ENCODE measurements around the gene GABRG3.

GABRG3 gene

DNA sequence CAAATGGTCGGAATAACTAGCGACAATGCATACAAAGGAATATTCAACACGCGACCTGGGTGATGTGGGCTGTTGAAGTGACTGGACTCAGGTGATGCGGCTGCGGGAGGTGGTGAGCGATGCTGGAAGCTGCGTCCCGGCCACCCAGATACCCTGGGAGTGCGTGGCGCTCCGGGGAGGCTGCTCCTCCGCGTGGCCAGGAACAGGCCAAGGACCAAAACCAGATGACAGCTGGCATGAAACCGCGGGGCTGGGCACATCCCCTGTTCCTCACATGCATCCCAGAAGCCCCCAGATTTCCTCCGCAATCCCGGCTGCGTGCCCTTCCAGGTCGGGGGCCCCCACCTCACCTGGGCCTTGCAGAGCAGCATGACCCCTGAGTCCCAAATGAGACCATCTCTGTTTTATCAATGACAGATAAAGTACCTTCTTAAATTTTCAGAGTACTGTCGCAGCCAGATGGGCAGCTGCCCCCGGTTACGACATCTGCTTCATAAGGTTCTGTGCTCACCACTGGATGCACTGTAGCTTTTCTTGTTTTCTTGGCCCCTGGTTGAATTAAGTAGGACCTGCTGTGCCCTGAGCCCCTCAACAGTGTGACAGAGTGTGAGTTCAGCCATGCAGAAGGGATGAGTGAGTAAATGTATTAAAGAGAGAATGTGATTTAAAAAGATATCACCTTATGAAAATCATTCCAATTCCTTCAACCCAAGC lies 278.2 kb downstream of the GABRG3 start:
- DNase-seq (ENCODE audit: low read depth) = no peak

DNA sequence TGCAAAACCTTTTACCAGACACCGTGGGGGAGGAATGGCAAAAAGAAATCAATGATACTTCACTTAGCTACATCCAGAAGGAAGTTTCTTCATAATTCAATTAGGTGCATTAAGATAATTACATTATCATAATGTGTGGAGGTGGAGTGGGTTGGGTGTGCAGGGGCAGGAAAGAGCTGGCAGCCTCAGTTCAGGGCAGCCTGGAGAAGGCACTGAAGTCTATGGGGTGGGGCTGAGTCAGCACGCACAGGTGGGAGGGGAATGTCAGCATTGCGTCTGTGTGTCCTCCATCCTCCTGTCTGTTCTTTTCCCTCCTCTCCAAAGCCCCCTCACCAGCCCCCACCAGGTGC lies 278.8 kb downstream of the GABRG3 start:
- no peak for DNase-seq (ENCODE audit: low read depth)

DNA sequence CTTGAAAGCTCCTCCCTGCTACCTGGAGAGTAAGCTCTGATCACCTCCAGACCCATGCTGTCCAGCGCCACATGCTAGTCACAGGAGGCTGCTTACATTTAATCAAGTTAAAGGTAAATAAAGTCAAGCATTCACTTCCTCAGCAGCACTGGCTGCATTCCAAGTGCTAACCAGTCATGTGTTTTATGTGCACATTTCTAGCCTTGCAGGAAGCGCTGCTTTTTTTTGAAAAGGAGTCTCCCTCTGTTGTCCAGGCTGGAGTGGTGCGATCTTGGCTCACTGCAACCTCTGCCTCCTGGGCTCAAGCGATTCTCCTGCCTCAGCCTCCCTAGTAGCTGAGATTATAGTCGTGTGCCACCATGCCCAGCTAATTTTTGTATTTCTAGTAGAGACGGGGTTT lies 279.2 kb downstream of the GABRG3 start:
- no peak for DNase-seq (ENCODE audit: low read depth)

DNA sequence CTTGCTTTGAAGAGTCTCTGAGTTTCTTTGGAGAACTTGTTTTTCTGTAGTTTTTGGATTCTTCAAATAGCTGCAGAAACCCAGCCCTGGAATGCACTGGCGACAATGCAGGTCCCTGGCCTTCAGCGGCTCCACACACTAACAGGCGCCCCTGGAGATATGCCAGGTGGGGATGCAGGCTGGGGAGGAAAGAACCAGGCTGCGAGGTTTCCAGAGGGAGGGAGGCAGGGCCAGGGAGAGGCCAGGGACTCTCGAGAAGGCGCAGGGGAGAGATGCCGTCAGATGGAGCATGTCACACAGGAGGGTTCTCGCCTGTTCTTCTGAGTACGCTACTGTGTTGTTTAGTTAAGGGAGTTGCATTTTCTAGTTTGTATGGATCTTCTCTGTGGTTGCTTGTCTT lies 283.1 kb downstream of the GABRG3 start:
- no peak for DNase-seq (ENCODE audit: low read depth)

DNA sequence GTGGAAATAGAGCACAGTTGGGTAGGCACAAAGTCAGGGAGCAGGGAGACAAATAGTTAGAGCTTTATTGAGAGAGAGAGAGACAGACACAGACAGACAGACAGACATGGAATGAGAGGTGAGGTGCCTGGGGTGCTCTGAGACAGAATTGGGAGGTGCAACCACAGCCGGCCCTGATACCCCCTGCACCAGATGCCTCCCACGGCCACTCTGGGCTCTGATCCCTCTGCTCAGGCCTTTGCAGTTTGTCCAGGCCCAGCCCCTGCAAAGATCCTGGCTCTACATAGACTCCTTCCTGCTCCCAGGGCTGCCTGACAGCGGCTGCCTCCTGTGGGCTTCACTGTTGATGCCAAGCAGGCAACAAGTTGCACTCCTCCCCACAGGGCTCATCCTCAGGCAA lies 283.8 kb downstream of the GABRG3 start:
- no peak for DNase-seq (ENCODE audit: low read depth)

DNA sequence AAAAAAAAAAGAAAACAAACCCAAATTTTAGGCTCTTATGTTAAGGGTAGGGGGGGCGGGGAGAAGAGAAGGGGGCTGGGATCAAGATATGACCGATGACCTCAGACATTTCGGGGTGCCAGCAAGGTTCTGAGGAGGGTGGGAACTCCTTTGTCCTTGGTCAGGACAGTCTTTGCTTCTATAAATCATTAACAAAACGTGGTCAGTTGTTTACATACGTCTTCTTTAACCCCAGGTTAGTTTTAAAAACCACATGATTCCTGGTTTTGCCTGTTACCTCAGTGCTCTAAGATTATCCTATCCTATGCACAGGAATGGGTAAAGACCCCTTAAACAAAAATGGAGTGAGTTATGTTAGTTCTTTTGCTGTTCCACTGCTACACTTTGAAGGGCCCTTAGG lies 285.5 kb downstream of the GABRG3 start:
- no peak for DNase-seq (ENCODE audit: low read depth)

DNA sequence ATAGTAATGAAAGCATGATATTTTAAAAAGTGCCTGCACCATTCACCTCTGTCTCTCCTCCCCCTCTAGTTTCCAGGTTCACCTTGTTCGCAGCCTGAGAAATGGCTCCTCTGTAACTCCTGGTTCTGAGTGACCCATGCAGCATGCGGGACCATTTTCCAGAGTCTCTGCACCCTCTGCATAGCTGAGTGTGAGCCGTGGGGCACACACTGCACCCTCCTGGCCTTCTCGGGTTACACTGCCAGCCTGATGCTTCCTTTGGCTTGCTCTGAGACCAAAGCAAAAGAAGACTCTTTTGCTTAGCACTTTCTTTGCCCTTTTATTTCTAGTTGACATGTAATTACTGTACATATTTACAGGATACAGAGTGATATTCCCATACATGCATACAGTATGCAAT lies 287.3 kb downstream of the GABRG3 start:
- DNase-seq (ENCODE audit: low read depth) = no peak

DNA sequence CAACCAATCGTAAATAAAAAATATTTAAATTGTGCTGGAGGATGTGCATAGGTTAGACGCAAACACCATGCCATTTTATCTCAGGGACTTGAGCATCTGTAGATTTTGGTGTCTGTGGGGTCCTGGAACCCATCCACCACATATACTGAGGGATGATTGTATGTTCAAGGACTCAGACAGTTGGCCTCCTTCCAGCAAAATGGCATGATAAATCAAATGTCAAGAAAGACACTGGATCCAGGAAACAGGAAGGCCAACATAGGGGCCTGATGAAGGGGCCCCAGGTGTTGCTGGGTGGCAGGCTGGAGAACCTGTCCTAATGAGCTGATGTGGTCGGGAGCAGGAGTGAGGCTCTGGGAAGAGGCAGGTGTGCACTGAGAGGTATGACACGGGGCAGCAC lies 289.5 kb downstream of the GABRG3 start:
- DNase-seq (ENCODE audit: low read depth) = no peak

DNA sequence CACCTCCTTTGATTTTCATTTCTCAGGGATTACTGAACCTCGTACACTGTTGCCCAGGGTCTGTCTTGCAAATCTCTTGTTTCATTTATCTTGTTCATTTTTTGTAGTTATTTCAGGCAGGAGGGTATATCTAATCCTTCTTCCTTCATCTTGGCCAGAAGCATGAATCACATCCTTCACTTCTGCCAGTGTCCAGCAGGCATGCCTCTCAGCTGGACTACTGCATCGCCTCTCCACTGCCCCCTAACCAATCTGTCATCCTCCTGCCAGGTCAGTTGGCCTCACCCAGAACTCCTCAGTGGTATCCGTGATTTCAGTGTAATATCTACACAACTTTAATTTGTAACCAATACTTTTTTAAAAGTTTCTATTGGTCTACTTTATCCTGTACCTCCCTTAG lies 297.9 kb downstream of the GABRG3 start:
- no peak for DNase-seq (ENCODE audit: low read depth)

DNA sequence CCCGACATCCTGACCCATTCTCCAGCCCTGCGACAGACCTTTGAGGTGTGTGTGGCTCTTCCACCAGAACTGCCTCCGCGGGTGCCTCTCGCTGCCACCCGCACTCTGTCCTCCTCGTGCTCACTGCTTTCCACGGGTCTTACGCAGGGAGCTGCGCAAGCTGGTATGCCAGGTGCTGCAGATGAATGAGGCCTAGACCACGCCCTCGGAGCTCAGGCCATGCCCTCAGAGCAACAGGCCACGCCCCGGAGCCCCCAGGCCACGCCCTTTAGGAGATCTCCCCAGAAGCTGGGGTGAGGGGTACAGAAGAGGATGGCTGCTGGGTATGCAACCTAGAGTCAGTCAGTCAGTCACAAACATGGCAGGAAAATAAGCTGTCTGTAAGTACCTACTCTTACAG lies 300.3 kb downstream of the GABRG3 start:
- DNase-seq (ENCODE audit: low read depth) = no peak

DNA sequence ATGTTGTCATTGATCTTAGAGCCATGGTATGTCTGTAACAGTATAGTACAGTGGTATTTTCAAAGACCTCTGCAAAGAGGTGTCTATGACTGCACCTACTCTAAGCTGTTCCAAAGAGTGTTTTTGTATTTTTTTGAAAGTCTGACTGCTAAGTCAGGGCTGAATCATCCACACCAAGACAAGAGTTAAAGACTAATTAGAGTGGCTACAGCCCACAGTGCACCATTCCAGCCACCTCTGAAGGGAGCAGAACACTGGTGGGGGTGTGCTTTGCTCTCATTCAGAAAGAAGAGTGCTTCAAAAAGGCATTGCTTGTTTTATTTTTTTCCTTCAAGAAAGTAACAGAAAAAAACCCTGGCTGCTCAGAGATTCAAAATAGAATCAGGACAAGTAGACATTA lies 301.4 kb downstream of the GABRG3 start:
- DNase-seq (ENCODE audit: low read depth) = no peak

DNA sequence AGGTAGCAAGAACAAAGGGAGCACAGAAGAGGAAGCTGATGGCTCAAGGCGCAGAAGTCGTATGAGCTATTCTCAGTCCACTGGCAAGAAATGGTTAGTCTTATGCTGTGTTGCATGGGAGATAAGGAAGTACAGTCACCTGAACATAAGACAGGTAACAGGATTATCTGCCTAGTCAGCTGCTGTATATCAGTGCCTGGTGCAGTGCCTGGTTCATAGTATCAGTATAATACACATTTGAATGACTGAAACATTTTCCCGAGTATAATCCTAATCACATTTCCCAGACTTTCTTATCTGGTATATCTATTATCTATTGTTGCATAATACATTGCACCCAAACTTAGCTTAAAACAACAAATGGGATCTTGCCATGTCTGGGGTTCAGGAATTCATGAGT lies 302.5 kb downstream of the GABRG3 start:
- no peak for DNase-seq (ENCODE audit: low read depth)

DNA sequence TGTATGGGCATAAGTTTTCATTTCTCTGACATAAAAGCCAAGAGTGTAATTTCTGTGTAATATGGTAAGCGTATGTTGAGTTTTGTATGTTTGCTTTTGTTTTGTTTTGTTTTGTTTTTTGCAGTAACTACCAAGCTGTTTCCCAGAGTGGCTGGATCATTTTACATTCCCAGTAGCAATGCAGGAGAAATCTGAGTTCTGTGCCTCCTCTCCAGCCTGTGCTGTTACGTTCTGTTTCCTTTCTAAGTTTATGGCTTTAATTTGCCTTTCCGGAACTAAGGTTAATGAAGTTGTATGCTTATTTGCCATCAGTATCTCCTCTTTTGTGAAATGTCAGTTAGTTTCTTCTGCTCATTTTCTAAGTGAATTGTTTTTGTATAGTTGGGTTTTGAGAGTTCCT lies 307.8 kb downstream of the GABRG3 start:
- DNase-seq (ENCODE audit: low read depth) = no peak

DNA sequence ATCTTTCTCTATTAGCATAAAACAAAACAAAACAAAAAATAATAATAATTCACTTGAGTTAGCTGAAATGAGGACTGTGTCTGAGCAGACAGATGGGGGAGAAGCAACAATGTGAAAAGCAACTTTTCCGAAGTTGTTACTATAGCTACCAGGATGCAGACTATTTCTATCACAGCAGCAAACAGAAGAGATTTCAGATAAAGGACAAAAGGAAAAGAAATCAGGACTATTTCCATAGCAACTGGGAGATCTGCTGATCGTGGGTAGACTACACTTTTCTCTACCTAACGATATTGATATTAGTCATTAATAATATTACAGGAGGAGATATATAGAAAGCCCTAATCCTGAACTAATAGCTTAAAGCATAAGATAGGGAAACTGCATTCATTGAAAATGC lies 321.7 kb downstream of the GABRG3 start:
- no peak for DNase-seq (ENCODE audit: low read depth)

DNA sequence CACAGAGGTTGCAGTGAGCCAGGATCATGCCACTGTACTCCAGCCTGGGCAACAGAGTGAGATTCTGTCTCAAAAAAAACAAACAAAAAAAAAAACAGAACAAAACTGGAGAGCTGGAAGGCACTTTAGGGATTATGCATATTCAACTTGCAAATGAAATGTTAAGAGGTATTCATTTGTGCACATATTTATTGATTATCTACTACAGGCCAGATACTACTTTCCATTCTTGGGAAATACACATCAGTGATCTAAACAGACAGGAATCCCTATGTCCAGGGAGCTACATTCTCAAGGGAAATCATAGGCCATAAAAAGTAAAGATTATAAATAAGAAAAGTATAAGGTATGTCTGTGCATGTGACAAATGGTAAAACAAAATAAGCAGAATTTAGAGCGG lies 322.6 kb downstream of the GABRG3 start:
- no peak for DNase-seq (ENCODE audit: low read depth)

DNA sequence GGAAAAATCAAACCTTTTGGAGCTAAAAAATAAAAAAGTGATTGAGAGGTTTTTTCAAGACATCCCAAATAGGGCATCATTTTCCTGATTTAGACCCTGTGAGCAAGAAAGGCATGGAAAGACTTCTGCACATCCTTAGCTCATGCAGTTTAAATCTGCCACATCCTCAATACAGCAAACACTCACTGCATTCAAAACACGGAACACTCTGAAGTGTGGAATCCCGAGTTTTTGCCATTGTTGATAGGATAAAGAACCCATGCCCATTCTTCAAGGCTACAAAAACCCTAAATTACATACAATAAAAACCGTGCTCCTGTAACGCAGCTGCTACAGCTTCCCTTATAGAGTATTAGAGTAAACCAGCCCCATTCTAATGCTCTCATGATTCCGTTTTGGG lies 346.8 kb downstream of the GABRG3 start:
- no peak for DNase-seq (ENCODE audit: low read depth)

DNA sequence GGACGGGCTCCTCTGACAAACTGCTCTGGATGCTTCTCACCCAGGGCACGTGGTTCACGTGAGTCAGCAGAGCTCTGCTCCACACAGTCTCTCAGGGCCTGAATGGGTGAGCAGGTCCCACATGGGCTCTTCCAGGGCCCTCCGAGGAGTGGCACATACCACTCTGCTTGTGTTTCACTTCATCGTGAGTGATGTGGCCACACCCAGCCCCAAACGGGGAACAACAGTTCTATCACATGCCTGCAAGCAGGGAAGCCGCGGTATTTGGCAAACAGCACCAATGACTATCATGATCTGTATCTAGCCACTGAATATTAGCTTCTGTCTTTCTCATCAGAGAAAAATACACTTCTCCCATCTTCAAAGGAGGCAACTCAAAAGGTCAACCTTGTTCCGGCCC lies 352.8 kb downstream of the GABRG3 start:
- no peak for DNase-seq (ENCODE audit: low read depth)

DNA sequence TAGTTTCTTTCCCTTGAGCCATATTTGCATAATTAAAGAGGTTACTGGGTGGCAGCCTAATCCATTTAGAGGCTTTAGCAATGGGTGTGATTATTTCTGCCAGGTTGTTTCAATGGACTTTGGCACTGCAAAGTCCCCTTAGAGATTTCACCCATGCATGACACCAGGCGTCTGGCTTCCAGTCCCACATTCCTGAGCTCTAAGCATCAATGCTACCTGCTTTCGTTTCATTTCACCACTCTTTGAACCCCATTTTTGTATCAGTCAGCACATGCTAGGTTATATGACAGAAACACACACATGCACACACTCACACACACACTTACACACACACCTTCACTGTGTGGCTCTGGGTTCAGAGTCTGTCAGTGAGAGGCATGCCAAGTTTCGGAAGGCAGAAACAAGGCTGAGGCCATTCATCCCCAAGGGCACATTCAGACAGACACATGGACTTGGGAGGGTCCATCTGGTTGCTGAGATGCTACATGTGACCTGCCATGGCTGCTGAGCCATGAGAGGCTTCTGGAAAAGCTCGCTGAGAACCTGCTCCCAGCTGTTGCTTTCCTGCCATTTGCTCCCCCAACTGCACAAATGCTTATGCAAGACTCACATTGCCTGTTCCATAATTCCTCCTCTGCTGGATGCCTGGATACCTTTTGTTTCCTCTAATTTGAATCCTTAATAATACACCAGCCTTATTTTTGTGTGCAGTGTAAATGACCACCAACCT lies 354.1 kb downstream of the GABRG3 start:
- DNase-seq (ENCODE audit: low read depth) = no peak

DNA sequence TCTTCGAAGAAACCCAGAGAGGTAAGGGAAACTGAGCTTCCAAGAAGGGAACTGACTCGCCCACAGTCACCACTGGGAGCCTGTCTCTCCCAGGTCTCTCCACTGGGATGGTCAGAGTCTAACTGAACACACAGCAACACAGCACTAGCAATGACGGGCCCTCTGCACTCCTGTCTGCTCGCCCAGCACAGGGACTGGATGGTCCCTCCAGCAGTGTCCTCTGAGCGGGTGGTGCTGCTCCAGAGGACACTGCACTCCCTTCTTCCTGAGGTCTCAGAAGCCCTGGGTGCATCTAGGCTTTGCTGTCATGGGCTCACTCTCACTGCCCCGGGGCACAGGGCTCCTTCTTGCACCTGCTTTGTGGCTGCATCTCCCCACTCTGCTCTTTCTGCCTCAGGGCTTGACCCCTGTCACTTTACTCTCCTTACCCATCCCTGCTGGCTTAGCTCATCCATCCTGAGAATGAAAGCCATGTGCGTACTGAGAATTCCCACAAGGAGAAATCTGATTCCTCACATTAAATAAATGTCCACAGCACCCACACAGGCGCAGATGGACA lies 356.6 kb downstream of the GABRG3 start:
- DNase-seq (ENCODE audit: low read depth) = no peak

DNA sequence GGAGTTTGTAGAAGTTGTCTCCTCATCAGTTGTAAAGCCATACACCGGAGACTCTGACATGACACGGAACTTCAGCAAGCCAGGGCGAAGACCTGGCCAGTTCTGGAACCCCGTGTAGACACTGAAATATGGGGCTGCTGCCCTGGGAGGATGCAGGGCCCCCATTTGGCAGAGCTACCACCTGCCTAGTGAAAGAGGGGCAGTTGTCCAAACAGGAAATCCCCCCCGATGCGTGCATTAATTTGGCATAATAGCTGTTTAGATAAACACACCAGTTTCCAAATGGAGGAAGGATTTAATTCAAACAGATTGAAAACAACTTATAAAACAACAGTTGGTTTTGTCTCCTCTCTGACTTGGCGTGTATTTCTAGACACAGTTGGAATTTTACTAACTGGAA lies 357.2 kb downstream of the GABRG3 start:
- no peak for DNase-seq (ENCODE audit: low read depth)

DNA sequence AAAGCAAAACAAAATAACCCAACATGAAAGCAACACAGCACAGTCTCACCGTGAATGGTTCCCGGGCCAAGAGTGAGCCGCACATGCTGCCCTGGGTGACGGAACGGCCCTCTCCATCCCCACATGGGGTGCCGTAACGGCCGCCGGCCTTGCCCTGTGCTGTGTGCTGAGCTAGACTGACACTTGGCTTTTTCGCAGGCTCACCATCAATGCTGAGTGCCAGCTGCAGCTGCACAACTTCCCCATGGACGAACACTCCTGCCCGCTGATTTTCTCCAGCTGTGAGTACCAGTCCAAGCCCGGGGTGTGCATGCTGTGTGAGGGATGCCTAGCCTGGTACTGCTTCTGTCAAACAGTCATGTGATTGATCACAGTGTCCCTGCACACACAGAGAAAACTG lies 357.6 kb downstream of the GABRG3 start:
- no peak for DNase-seq (ENCODE audit: low read depth)

DNA sequence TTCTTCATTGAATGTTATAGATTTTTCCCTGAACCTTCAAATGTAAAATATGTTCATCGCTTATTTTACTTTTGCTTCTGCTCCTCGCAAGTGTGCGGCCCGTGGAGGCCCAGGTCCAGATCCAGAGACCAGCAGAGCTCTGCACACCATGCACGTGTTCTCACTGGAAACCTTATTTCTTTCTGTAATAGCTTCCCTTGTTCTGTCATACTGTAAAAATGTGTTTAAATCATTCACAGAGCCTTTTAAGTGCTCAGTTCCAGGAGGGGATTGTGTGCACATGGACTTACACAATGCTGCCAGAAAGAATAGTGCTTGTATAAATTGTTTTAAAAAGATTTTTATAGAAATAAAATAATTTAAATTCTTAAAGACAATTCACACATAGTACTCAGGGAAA lies 359.3 kb downstream of the GABRG3 start:
- no peak for DNase-seq (ENCODE audit: low read depth)

DNA sequence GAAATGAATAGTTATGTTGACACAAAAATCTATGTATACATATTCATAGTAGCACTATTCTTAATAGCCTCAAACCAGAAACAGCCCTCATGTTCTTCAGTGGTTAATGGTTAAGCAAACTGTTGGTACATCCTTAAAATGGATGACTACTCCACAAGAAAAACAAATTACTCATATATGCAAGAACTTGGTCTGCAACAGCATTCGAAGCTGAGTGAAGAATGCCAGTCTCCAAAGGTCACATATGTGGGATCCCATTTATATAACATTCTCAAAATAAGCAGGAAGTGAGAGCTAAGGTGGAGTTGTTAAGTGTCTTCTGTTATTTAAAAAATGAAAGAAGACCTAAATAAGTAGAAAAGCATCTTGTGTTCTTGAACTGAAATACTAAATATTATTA lies 365.7 kb downstream of the GABRG3 start:
- DNase-seq (ENCODE audit: low read depth) = no peak

DNA sequence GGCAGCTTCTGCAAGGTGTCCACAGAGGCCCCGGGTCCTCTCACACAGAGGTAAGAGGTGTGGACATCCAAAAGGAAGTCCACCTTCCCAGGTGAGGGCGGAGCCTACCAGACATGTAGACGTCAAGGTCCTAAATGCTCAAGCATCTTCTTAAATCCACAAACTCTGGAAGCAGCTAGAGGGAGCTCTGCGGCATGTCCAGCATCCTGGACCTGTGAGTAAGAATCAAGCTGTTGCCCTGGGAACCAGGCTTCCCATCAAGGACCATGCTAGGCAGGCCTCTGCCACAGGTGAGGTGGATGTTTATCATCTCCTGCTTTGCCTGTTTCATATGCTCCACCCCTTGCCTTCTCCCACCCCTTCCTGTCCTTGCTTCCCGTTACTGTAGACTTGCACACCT lies 368.2 kb downstream of the GABRG3 start:
- no peak for DNase-seq (ENCODE audit: low read depth)
